ENCODE measurements around the gene SEMA3D. TPM values are rescaled to one million over a fixed set of nuclear protein-coding genes. Genes with fewer than 3 reads are reported as not detected.

Gene SEMA3D
- total RNA-seq, 2 donors from 2014 or later, result 1.4 to 1.5 TPM

GRCh38 chr7:85004402-85004801, 182.5 kb downstream of the SEMA3D start:
- DNase-seq (ENCODE audit: low spot score), result no peak
- H3K4me3 ChIP-seq, result no peak overlapping the region
- no peaks in the 10 kb centered on the region for H3K36me3 ChIP-seq
- H3K9me3 ChIP-seq, result no peaks in the 10 kb centered on the region
- no peak overlapping the region for H3K27ac ChIP-seq
- H3K4me1 ChIP-seq, result no peaks in the 10 kb centered on the region
- TF ChIP-seq, protein P1, sequence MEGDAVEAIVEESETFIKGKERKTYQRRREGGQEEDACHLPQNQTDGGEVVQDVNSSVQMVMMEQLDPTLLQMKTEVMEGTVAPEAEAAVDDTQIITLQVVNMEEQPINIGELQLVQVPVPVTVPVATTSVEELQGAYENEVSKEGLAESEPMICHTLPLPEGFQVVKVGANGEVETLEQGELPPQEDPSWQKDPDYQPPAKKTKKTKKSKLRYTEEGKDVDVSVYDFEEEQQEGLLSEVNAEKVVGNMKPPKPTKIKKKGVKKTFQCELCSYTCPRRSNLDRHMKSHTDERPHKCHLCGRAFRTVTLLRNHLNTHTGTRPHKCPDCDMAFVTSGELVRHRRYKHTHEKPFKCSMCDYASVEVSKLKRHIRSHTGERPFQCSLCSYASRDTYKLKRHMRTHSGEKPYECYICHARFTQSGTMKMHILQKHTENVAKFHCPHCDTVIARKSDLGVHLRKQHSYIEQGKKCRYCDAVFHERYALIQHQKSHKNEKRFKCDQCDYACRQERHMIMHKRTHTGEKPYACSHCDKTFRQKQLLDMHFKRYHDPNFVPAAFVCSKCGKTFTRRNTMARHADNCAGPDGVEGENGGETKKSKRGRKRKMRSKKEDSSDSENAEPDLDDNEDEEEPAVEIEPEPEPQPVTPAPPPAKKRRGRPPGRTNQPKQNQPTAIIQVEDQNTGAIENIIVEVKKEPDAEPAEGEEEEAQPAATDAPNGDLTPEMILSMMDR (IDR thresholded peaks at IDR 0.05), result no peak
- H3K27me3 ChIP-seq, result no peaks in the 10 kb centered on the region

DNA sequence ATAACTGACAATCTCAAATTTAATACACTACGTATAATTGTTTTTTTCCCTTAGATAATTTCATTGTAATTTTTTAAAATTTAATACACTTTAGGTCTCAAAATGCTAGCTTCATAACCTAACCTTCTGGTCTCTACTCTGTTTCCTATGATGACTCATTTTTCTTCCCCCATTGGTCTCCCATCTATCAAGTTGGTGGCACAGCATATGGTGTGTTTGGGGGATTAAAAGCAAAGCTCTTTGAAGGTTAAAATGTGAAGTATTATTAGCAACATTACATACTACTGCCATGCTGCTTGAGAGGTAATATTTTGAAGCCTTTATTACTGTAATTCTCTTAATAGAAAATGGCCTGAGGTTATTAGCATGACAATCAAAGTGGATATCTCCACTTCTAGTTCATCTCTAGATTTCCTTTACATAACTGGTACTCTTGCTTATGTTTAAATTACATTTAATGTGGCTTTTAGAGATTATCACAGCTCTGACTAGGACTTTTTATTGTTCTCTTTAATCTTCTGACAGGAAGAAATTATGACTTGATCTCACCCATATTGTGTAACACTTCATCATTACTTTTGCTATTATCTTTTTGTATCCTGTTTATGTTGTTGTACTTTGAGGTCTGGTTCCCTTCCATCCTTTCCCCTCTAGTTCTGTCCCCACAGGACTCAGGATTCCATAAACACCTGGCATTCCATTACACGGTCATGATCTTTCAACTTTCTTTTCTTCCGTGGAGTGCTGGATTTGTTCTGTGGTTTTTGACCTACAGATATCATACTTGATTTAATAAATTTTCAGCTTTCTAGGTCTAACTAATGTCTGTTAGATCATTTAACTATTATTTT, 185.1 kb downstream of the SEMA3D start:
- H3K36me3 ChIP-seq, result no peaks in the 10 kb centered on the region
- no peaks in the 10 kb centered on the region for H3K9me3 ChIP-seq
- no peaks in the 10 kb centered on the region for H3K27me3 ChIP-seq
- DNase-seq (ENCODE audit: low spot score), result no peak
- TF ChIP-seq, protein P1 (IDR thresholded peaks at IDR 0.05), result no peak
- no peak overlapping the region for H3K27ac ChIP-seq
- no peak overlapping the region for H3K4me3 ChIP-seq
- H3K4me1 ChIP-seq, result no peaks in the 10 kb centered on the region

GRCh38 chr7:85000735-85001350, 186.0 kb downstream of the SEMA3D start:
- Histone ChIP-seq H3K27me3 (no peaks in the 10 kb centered on the region), H3K4me3 (no peak overlapping the region), H3K27ac (no peak overlapping the region), H3K9me3 (no peaks in the 10 kb centered on the region), H3K4me1 (no peaks in the 10 kb centered on the region), H3K36me3 (no peaks in the 10 kb centered on the region)
- no peak for DNase-seq (ENCODE audit: low spot score)
- TF ChIP-seq, protein P1 (IDR thresholded peaks at IDR 0.05), result no peak

DNA sequence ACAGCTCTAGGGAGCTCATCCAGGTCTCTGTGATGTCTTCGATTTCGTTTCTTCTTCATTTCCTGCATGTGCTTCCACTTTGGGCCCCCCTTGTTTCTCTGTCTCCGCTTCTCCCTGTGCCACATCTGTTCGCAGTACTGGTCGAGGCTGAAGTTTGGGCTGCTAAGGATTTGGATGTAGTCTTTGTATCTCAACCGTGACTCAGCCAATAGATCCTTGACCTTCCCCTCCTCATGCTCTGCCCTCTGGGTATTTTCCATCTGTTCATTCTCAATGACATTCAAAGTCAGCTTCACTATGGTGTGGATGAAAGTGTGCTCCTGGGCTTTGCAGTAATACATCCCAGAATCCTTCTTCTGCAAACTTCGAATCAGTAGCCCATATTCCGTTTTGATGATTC, 187.4 kb downstream of the SEMA3D start:
- Histone ChIP-seq H3K27me3 (no peaks in the 10 kb centered on the region), H3K27ac (no peak overlapping the region), H3K36me3 (no peaks in the 10 kb centered on the region), H3K4me1 (no peaks in the 10 kb centered on the region), H3K4me3 (no peak overlapping the region), H3K9me3 (no peaks in the 10 kb centered on the region)
- TF ChIP-seq, protein P1 (IDR thresholded peaks at IDR 0.05), result no peak
- no peak for DNase-seq (ENCODE audit: low spot score)

GRCh38 chr7:84998665-84999064, 188.2 kb downstream of the SEMA3D start:
- H3K27me3 ChIP-seq, result no peaks in the 10 kb centered on the region
- TF ChIP-seq, protein P1 (IDR thresholded peaks at IDR 0.05), result peak in 1 of 2 donors; percentile 20
- H3K36me3 ChIP-seq, result no peaks in the 10 kb centered on the region
- no peak overlapping the region for H3K4me3 ChIP-seq
- H3K27ac ChIP-seq, result no peak overlapping the region
- no peaks in the 10 kb centered on the region for H3K9me3 ChIP-seq
- no peaks in the 10 kb centered on the region for H3K4me1 ChIP-seq
- no peak for DNase-seq (ENCODE audit: low spot score)
